Measurements from ENCODE around the gene ATP8A2.

ATP8A2 gene

DNA sequence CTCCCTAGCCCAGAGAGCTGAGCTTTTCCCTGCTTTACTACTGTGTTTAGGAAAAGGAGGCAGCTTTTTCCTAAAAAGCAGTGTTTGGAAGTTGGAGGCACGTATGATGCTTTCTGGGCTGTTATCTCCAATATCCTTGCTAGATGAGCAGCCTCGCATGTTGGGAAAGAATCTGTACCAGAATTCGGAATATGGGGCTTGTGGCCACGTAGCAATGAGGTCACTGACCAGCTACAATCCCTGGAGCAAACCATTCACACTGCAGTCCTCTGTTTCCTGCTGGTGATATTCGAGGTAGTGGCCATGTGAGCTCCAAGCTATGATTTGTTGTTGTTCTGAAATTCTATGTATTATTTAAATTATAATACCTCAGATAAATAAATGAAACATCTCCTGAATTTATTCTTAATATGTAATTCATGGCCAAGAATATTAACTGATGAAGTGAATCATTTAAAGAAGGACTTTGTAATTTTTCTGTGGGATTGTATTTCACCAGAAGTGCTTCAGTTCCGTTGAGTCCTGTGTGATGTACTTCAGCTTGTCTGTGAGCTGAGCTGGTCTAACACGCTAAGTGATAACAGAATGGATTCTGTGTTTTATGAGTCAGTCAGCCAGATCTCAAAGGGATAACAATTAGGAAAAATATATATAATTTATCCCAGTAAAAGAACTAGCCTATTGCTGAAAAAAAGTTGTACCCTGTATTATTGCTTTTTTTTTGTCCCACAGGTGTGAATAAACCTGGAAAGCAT lies 360.5 kb downstream of the ATP8A2 start:
- Histone ChIP-seq H4K91ac (ENCODE audit: low read length) (no peak overlapping the region), H3K23ac (ENCODE audit: low read length in 2 of 2) (no peak overlapping the region), H3K9ac (ENCODE audit: low read length) (peak overlapping the region; percentile 53), H3K27ac (ENCODE audit: low read length, poor library complexity, severe bottlenecking) (peak overlapping the region; percentile 93), H2BK120ac (ENCODE audit: low read depth, low read length) (no peak overlapping the region), H3K36me3 (ENCODE audit: control insufficient read depth in 1 of 2, insufficient read depth in 2 of 2, low read depth in 1 of 2, low read length in 2 of 2) (no peaks in the 10 kb centered on the region), H2AFZ (ENCODE audit: low read depth, low read length) (no peak overlapping the region), H3K79me1 (replicated peaks; ENCODE audit: low read length, poor library complexity, severe bottlenecking) (no peaks in the 10 kb centered on the region), H3K9me3 (ENCODE audit: control insufficient read depth, low read length) (no peaks in the 10 kb centered on the region), H3K18ac (ENCODE audit: low read depth in 1 of 2, low read length in 2 of 2) (no peak overlapping the region), H3K4me1 (ENCODE audit: control insufficient read depth, insufficient read depth, low read depth, low read length) (peaks cover 9% of the 10 kb centered on the region), H4K8ac (ENCODE audit: low read length) (no peak overlapping the region), H3K4me2 (ENCODE audit: low read length, poor library complexity, severe bottlenecking) (no peak overlapping the region), H3K4ac (ENCODE audit: low read depth in 1 of 2, low read length in 2 of 2) (no peak overlapping the region), H3K4me3 (ENCODE audit: insufficient read depth in 1 of 2, low read depth in 1 of 2, low read length in 2 of 2) (peak overlapping the region in 1 of 2 experiments; percentile 29), H2AK5ac (ENCODE audit: low read length, severe bottlenecking) (peak overlapping the region; percentile 51), H3K27me3 (ENCODE audit: control insufficient read depth in 1 of 2, insufficient read depth in 1 of 2, low read length in 2 of 2) (peaks cover 0 to 31% of the 10 kb centered on the region in 2 experiments), H2BK15ac (ENCODE audit: low read depth, poor library complexity, severe bottlenecking) (no peak overlapping the region), H2BK5ac (ENCODE audit: low read depth, low read length, poor library complexity, severe bottlenecking) (peak overlapping the region; percentile 80), H2BK12ac (ENCODE audit: low read length in 2 of 2) (no peak overlapping the region), H3K14ac (ENCODE audit: low read length in 2 of 2) (no peak overlapping the region)
- peak; percentile 17 for DNase-seq
- 39% methylated on average over 5 of the region's 7 CpGs for WGBS

DNA sequence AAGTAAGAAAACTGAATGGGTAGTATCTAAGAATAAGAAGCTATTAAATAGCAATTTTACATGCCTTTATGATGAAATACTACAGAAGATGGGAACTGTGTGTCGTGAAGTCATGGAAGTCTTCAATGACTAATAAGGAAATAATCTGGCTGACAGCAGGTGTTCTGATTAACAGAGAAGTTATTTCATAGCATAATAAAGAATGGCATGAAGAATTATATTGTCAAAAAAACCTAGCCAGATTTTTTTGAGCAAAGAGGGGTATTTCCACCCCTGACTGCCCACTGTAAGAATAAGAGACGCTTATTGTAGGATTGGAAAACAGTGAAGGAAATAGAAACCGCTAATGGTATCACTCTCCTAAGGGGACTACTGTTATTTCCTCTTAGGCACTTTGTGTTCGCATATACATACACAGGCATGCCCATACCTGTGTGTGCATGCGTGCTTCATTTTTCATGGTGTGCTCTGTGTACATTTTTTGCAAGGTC lies 361.3 kb downstream of the ATP8A2 start:
- Histone ChIP-seq H3K23ac (ENCODE audit: low read length in 2 of 2) (no peak overlapping the region), H3K4ac (ENCODE audit: low read depth in 1 of 2, low read length in 2 of 2) (no peak overlapping the region), H3K14ac (ENCODE audit: low read length in 2 of 2) (no peak overlapping the region), H3K4me2 (ENCODE audit: low read length, poor library complexity, severe bottlenecking) (no peak overlapping the region), H3K36me3 (ENCODE audit: control insufficient read depth in 1 of 2, insufficient read depth in 2 of 2, low read depth in 1 of 2, low read length in 2 of 2) (no peaks in the 10 kb centered on the region), H3K27me3 (ENCODE audit: control insufficient read depth in 1 of 2, insufficient read depth in 1 of 2, low read length in 2 of 2) (peaks cover 0 to 23% of the 10 kb centered on the region in 2 experiments), H3K79me1 (replicated peaks; ENCODE audit: low read length, poor library complexity, severe bottlenecking) (no peaks in the 10 kb centered on the region), H3K27ac (ENCODE audit: low read length, poor library complexity, severe bottlenecking) (peak overlapping the region; percentile 98), H3K4me3 (ENCODE audit: insufficient read depth in 1 of 2, low read depth in 1 of 2, low read length in 2 of 2) (no peak overlapping the region), H3K9ac (ENCODE audit: low read length) (peak overlapping the region; percentile 53), H3K18ac (ENCODE audit: low read depth in 1 of 2, low read length in 2 of 2) (no peak overlapping the region), H3K9me3 (ENCODE audit: control insufficient read depth, low read length) (no peaks in the 10 kb centered on the region), H2BK5ac (ENCODE audit: low read depth, low read length, poor library complexity, severe bottlenecking) (no peak overlapping the region), H2AFZ (ENCODE audit: low read depth, low read length) (no peak overlapping the region), H4K8ac (ENCODE audit: low read length) (no peak overlapping the region), H2BK120ac (ENCODE audit: low read depth, low read length) (no peak overlapping the region), H2BK12ac (ENCODE audit: low read length in 2 of 2) (no peak overlapping the region), H4K91ac (ENCODE audit: low read length) (no peak overlapping the region), H2BK15ac (ENCODE audit: low read depth, poor library complexity, severe bottlenecking) (no peak overlapping the region), H3K4me1 (ENCODE audit: control insufficient read depth, insufficient read depth, low read depth, low read length) (peaks cover 11% of the 10 kb centered on the region), H2AK5ac (ENCODE audit: low read length, severe bottlenecking) (peak overlapping the region; percentile 96)
- WGBS, result 77% methylated on average over 5 of the region's 5 CpGs
- no peak for DNase-seq

DNA sequence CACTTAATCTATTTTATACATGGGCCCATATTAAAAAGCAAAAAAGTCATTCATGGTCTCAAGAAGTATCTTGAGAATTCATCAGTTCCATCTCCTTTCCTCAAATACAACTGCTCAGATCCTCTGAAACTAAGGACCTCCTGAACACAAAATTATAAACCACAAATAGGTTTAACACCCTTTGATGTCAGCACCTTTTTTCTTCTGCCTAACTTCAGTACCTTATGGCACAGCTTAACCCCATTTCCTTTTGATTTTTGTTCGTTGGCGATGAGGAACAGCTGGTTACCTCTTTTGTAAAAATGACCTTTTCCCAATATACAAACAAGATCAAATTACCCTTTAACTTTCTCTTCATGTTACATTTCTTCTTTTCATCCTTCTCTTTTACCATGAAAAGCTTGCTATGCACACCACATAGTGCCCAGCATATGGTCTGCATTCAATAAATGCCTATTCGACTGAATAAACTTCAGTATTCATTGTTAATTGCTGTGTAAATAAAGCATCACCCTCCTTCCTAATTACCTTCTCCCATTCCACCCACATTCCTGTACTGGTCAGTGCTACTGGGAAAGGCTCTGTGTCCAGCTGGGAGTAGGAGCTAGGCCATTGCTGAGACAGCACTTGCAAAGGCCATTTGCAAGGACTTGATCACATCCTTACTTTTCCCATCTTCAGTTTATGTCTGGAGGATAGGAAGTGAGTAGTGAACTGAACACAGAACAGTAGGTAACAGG lies 362.1 kb downstream of the ATP8A2 start:
- Histone ChIP-seq H2BK5ac (ENCODE audit: low read depth, low read length, poor library complexity, severe bottlenecking) (no peak overlapping the region), H3K27ac (ENCODE audit: low read length, poor library complexity, severe bottlenecking) (peak overlapping the region; percentile 98), H3K4me2 (ENCODE audit: low read length, poor library complexity, severe bottlenecking) (no peak overlapping the region), H2AK5ac (ENCODE audit: low read length, severe bottlenecking) (no peak overlapping the region), H3K9me3 (ENCODE audit: control insufficient read depth, low read length) (no peaks in the 10 kb centered on the region), H2BK120ac (ENCODE audit: low read depth, low read length) (no peak overlapping the region), H2AFZ (ENCODE audit: low read depth, low read length) (no peak overlapping the region), H3K14ac (ENCODE audit: low read length in 2 of 2) (no peak overlapping the region), H2BK15ac (ENCODE audit: low read depth, poor library complexity, severe bottlenecking) (no peak overlapping the region), H3K4ac (ENCODE audit: low read depth in 1 of 2, low read length in 2 of 2) (no peak overlapping the region), H3K23ac (ENCODE audit: low read length in 2 of 2) (no peak overlapping the region), H3K79me1 (replicated peaks; ENCODE audit: low read length, poor library complexity, severe bottlenecking) (no peaks in the 10 kb centered on the region), H3K18ac (ENCODE audit: low read depth in 1 of 2, low read length in 2 of 2) (no peak overlapping the region), H3K4me1 (ENCODE audit: control insufficient read depth, insufficient read depth, low read depth, low read length) (peaks cover 12% of the 10 kb centered on the region), H3K4me3 (ENCODE audit: insufficient read depth in 1 of 2, low read depth in 1 of 2, low read length in 2 of 2) (no peak overlapping the region), H4K91ac (ENCODE audit: low read length) (no peak overlapping the region), H4K8ac (ENCODE audit: low read length) (no peak overlapping the region), H3K27me3 (ENCODE audit: control insufficient read depth in 1 of 2, insufficient read depth in 1 of 2, low read length in 2 of 2) (peaks cover 0 to 15% of the 10 kb centered on the region in 2 experiments), H3K36me3 (ENCODE audit: control insufficient read depth in 1 of 2, insufficient read depth in 2 of 2, low read depth in 1 of 2, low read length in 2 of 2) (no peaks in the 10 kb centered on the region), H2BK12ac (ENCODE audit: low read length in 2 of 2) (no peak overlapping the region), H3K9ac (ENCODE audit: low read length) (no peak overlapping the region)
- DNase-seq, result no peak
- 94% methylated on average over 2 of the region's 3 CpGs for WGBS
